Measurements from ENCODE around the gene ZSCAN25.
A peak's percentile ranks its signal among the peaks of the same experiment; 100 is the strongest.
"Not testable (repeated sequence)": the region's sequence is repeated elsewhere in the genome, so short reads cannot be mapped to it uniquely, and the experiment has no call there.

The ZSCAN25 gene

GRCh38 chr7:99631295-99632109 lies 14.8 kb downstream of the ZSCAN25 start:
- TF ChIP-seq CTCF (IDR thresholded peaks at IDR 0.05; ENCODE audit: low read depth, low read length, missing control alignments): peak; percentile 16
- H3K4me3 ChIP-seq (ENCODE audit: low read depth, low read length): no peak overlapping the region
- no peak for DNase-seq (ENCODE audit: low read depth)

GRCh38 chr7:99637414-99637813 lies 20.7 kb downstream of the ZSCAN25 start:
- not testable (repeated sequence) for H3K4me3 ChIP-seq (ENCODE audit: low read depth, low read length); DNase-seq (ENCODE audit: low read depth)

GRCh38 chr7:99638731-99639130 lies 22.0 kb downstream of the ZSCAN25 start:
- H3K4me3 ChIP-seq (ENCODE audit: low read depth, low read length): no peak overlapping the region
- TF ChIP-seq CTCF (IDR thresholded peaks at IDR 0.05; ENCODE audit: low read depth, low read length, missing control alignments): no peak
- DNase-seq (ENCODE audit: low read depth): no peak

GRCh38 chr7:99639267-99639666 lies 22.5 kb downstream of the ZSCAN25 start:
- DNase-seq (ENCODE audit: low read depth): no peak
- TF ChIP-seq CTCF (IDR thresholded peaks at IDR 0.05; ENCODE audit: low read depth, low read length, missing control alignments): no peak
- H3K4me3 ChIP-seq (ENCODE audit: low read depth, low read length): no peak overlapping the region

- no peak for DNase-seq (ENCODE audit: low read depth)
- no peak for TF ChIP-seq CTCF (IDR thresholded peaks at IDR 0.05; ENCODE audit: low read depth, low read length, missing control alignments)
These were observed 25.3 kb downstream of the ZSCAN25 start for GRCh38 chr7:99642027-99642426.

GRCh38 chr7:99643464-99643863 lies 26.7 kb downstream of the ZSCAN25 start:
- DNase-seq (ENCODE audit: low read depth): no peak
- TF ChIP-seq CTCF (IDR thresholded peaks at IDR 0.05; ENCODE audit: low read depth, low read length, missing control alignments): no peak
- H3K4me3 ChIP-seq (ENCODE audit: low read depth, low read length): no peak overlapping the region

More at GRCh38 chr7:99642027-99642426, 25.3 kb downstream of the ZSCAN25 start:
- no peak overlapping the region for H3K4me3 ChIP-seq (ENCODE audit: low read depth, low read length)

GRCh38 chr7:99644431-99644830 lies 27.7 kb downstream of the ZSCAN25 start:
- H3K4me3 ChIP-seq (ENCODE audit: low read depth, low read length): no peak overlapping the region
- DNase-seq (ENCODE audit: low read depth): no peak
- TF ChIP-seq CTCF (IDR thresholded peaks at IDR 0.05; ENCODE audit: low read depth, low read length, missing control alignments): no peak
